HepG2 (cell line): Measurements from ENCODE around the gene AAMP. TPM values are rescaled to one million over a fixed set of nuclear protein-coding genes. Genes with fewer than 3 reads are reported as not detected.

Experiments
- ATAC-seq: fragments of 200-7000 bp; cut with Tn5 transposase; 3 replicates; pipeline ENCODE4 v1.9.1; 2020; ENCODE audit warnings: mild to moderate bottlenecking, moderate library complexity
- BruUV-seq: library from RNA; stranded (reverse); fragments of 400-500 nt; replicated peaks from 2 replicates; lab custom pipeline; 2021; lab: Mats Ljungman, UMichigan
- CTCF ChIA-PET: fragments of 300-600 bp; formaldehyde crosslinking; extraction: SDS; loops from one replicate; lab custom pipeline; 2021; ENCODE audit warnings: low total read pairs, inconsistent platforms, low intra/inter-chr PET ratio; lab: Yijun Ruan, JAX
- POLR2A ChIA-PET: fragments of 350-600 bp; sonication (Branson Sonifier 250); formaldehyde crosslinking; loops from one replicate; lab custom pipeline; 2020; ENCODE audit warnings: antibody characterized with exemption, inconsistent platforms; lab: Yijun Ruan, JAX
- DNase-seq: peaks from one replicate; pipeline ENCODE4 v3.0.0-alpha.2; 2015; ENCODE audit warnings: low spot score
- FAIRE-seq: peaks from 3 replicates; lab custom pipeline; 2011; peaks lifted over from hg19 to GRCh38; lab: Jason Lieb, UNC
- H2AFZ ChIP-seq: one replicate; pipeline ENCODE4 v1.6.1; 2011; ENCODE audit warnings: low read length, inconsistent platforms
- H3K27ac ChIP-seq: fragments of 300-600 bp; 3 replicates; pipeline ENCODE4 v1.8.0; 2011; ENCODE audit warnings: mixed run types, mild to moderate bottlenecking, mixed read lengths, low read length, inconsistent platforms; ENCODE audit not compliant: insufficient read depth; ENCODE audit errors: extremely low read length
- H3K27me3 ChIP-seq, 2 experiments: fragments of 200-600 bp in 1 of 2; 2 replicates in 1 of 2; 3 replicates in 1 of 2; pipeline versions ENCODE4 v1.6.0 to v1.8.0; 2011; ENCODE audit warnings: low read length in 2 of 2, mild to moderate bottlenecking in 2 of 2, moderate library complexity in 2 of 2, inconsistent platforms in 1 of 2; ENCODE audit not compliant: insufficient read depth in 2 of 2, control insufficient read depth in 1 of 2
- H3K36me3 ChIP-seq, 2 experiments: fragments of 200-600 bp in 1 of 2; replicated peaks in 1 of 2; 2 replicates in 1 of 2; 3 replicates in 1 of 2; pipeline versions ENCODE4 v1.5.1 to v1.8.0; 2011; ENCODE audit warnings: low read length in 2 of 2, inconsistent platforms in 1 of 2; ENCODE audit not compliant: insufficient read depth in 2 of 2, control insufficient read depth in 1 of 2
- H3K4me1 ChIP-seq: 2 replicates; pipeline ENCODE4 v1.5.1; 2012; ENCODE audit warnings: low read length, inconsistent platforms; ENCODE audit not compliant: insufficient read depth
- H3K4me2 ChIP-seq: 2 replicates; pipeline ENCODE4 v1.6.0; 2011; ENCODE audit warnings: low read depth, low read length, inconsistent platforms
- H3K4me3 ChIP-seq, 3 experiments: fragments of 200-600 bp in 1 of 3; sonication (generic), shearing (Covaris generic) in 1 of 3; replicated peaks in 1 of 3; 2 replicates each; pipeline ENCODE4 v1.5.1; 2011 to 2016; ENCODE audit warnings: low read length in 3 of 3, inconsistent platforms in 2 of 3, low read depth in 2 of 3, mild to moderate bottlenecking in 2 of 3, control low read depth in 1 of 3, mixed read lengths in 1 of 3; ENCODE audit not compliant: insufficient read depth in 1 of 3
- H3K79me2 ChIP-seq: one replicate; pipeline ENCODE4 v1.6.1; 2011; ENCODE audit warnings: low read length, inconsistent platforms; ENCODE audit not compliant: insufficient read depth
- H3K9ac ChIP-seq: 2 replicates; pipeline ENCODE4 v1.6.0; 2011; ENCODE audit warnings: mild to moderate bottlenecking, low read depth, low read length, inconsistent platforms; ENCODE audit not compliant: insufficient read depth
- H3K9me3 ChIP-seq: 2 replicates; pipeline ENCODE4 v1.5.1; 2012; ENCODE audit warnings: mild to moderate bottlenecking, low read length
- H4K20me1 ChIP-seq: 2 replicates; pipeline ENCODE4 v1.6.0; 2011; ENCODE audit warnings: inconsistent platforms, mild to moderate bottlenecking, low read length, moderate library complexity; ENCODE audit not compliant: insufficient read depth
- AFF4 ChIP-seq: sonication (generic); formaldehyde crosslinking; IDR thresholded peaks from 2 replicates; pipeline ENCODE4 v1.4.0; 2020; ENCODE audit warnings: missing genetic modification reagents
- DNMT1 ChIP-seq: sonication (generic); formaldehyde crosslinking; IDR thresholded peaks from 2 replicates; pipeline ENCODE4 v1.5.1; 2020; ENCODE audit warnings: mild to moderate bottlenecking, missing genetic modification reagents
- FLYWCH1 ChIP-seq: sonication (generic); formaldehyde crosslinking; IDR thresholded peaks from 2 replicates; pipeline ENCODE4 v1.8.1; 2023; ENCODE audit warnings: mild to moderate bottlenecking, missing genetic modification reagents
- HBP1 ChIP-seq: IDR thresholded peaks from 2 replicates; pipeline ENCODE4 v1.6.1; 2016; ENCODE audit warnings: low read depth, control low read depth
- KAT8 ChIP-seq: IDR thresholded peaks from 2 replicates; pipeline ENCODE4 v1.6.1; 2016; ENCODE audit warnings: missing genetic modification reagents, missing compliant biosample characterization
- NR0B2 ChIP-seq: sonication (generic); formaldehyde crosslinking; IDR thresholded peaks from 2 replicates; pipeline ENCODE4 v1.4.0; 2020; ENCODE audit warnings: mild to moderate bottlenecking, missing genetic modification reagents
- SAP130 ChIP-seq: IDR thresholded peaks from 2 replicates; pipeline ENCODE4 v1.6.1; 2016; ENCODE audit warnings: low read depth
- ZFX ChIP-seq: sonication (generic); formaldehyde crosslinking; IDR thresholded peaks from 2 replicates; pipeline ENCODE4 v1.4.0; 2020; ENCODE audit warnings: mild to moderate bottlenecking, low read depth, missing genetic modification reagents, moderate library complexity
- ZNF501 ChIP-seq: sonication (generic); formaldehyde crosslinking; IDR thresholded peaks from 2 replicates; pipeline ENCODE4 v1.5.1; 2020; ENCODE audit warnings: mild to moderate bottlenecking, moderate library complexity, missing genetic modification reagents
- ZNF710 ChIP-seq: sonication (generic); formaldehyde crosslinking; IDR thresholded peaks from 2 replicates; pipeline ENCODE4 v1.5.0; 2020; ENCODE audit warnings: mild to moderate bottlenecking, missing genetic modification reagents, borderline replicate concordance
- WGBS: methylation state at CpG from one replicate; pipeline ENCODE4 v1.1.6; 2017; ENCODE audit warnings: low lambda C conversion rate; 5-methylcytosine and 5-hydroxymethylcytosine counted together
- in situ Hi-C: cut with HindIII; loops from 2 replicates; pipeline ENCODE4 v1.10.0; 2017; ENCODE audit warnings: low pct_unique_long_range_greater_than_20kb; ENCODE audit not compliant: extremely low pct_ligation_motif_present
- intact Hi-C: fragments of 100-400 bp; cut with micrococcal nuclease; formaldehyde crosslinking; loops from one replicate; pipeline ENCODE4 v1.10.0; 2022; ENCODE audit not compliant: unreplicated experiment
- polyA plus RNA-seq, 8 experiments: library from polyadenylated mRNA; depleted of rRNA in 3 of 8; stranded (reverse) in 7 of 8; unstranded in 1 of 8; fragments of >200 nt; fragmentation: Illumina TruSeq in 4 of 8; extraction: Trizol in 4 of 8; gene quantifications; 2 replicates each; pipeline versions ENCODE4 v1.2.1 to v1.2.3, GENCODE V29; 2011 to 2016; ENCODE audit warnings: low read depth in 4 of 8, missing spikeins in 1 of 8, mixed read lengths in 1 of 8; ENCODE audit not compliant: insufficient read depth in 1 of 8
- total RNA-seq, 5 experiments: library from RNA; depleted of rRNA; stranded (reverse); fragments of >200 nt; fragmentation: Illumina TruSeq; extraction: Trizol; gene quantifications; 2 replicates each; pipeline ENCODE4 v1.2.3, GENCODE V29; 2016; ENCODE audit warnings: low read depth in 1 of 5

The AAMP gene
- total and polyA plus RNA-seq, 2 of the 13 experiments (the other 11 are each of a cell fraction or from before 2014, with no cell fraction given) = 110 to 186 TPM

GRCh38 chr2:218290316-218291261 lies 20.7 kb upstream of the AAMP start:
- Histone ChIP-seq H3K27me3 (no peaks in the 10 kb centered on the region; a peak in 1 of 5 replicates), H3K4me1 (peaks cover 88% of the 10 kb centered on the region), H2AFZ (no peak overlapping the region), H3K79me2 (peaks cover 62% of the 10 kb centered on the region), H3K9me3 (no peaks in the 10 kb centered on the region), H3K9ac (peak overlapping the region; percentile 95), H3K4me3 (peak overlapping the region; percentile 83 to 99 (median 95)), H3K4me2 (peak overlapping the region; percentile 93), H3K27ac (peak overlapping the region; percentile 88), H3K36me3 (peaks cover 1 to 3% of the 10 kb centered on the region in 2 experiments; a peak in 3 of 5 replicates), H4K20me1 (peaks cover 30% of the 10 kb centered on the region)
- FAIRE-seq = no peak
- DNase-seq = no peak
- CTCF ChIA-PET = interaction anchor here (2.2 kb wide), 1 partner anchor 18 kb away, joined by 5 read pairs; no protein-coding TSS in a partner anchor
- POLR2A ChIA-PET = interaction anchor here (0.8 to 8.5 kb wide), 14 partner anchors 9 to 115 kb away, joined by 3 to 110 read pairs (median 6); partner anchors contain the start of genes AAMP, CATIP, CTDSP1 and PNKD
- BruUV-seq = no TSS peak
- WGBS = 22% methylated on average over 12 of the region's 12 CpGs
- in situ Hi-C loops (loop anchor here (5.0 kb wide), 1 partner anchor 107 kb away; the partner anchor contains the start of gene CTDSP1), intact Hi-C loops (loop anchor here (5.0 to 10.0 kb wide), 2 partner anchors 177 to 274 kb away; partner anchors contain the start of genes CNOT9 and USP37)
- ATAC-seq = no peak
- TF ChIP-seq DNMT1 (CRISPR knock-in tag) = 0 out of 2 replicates have a peak, but pooled peaks have one; percentile 48
- 0 out of 2 replicates have a peak, but pooled peaks have one; percentile 5 for TF ChIP-seq KAT8
- 0 out of 2 replicates have a peak, but pooled peaks have one; percentile 60 for TF ChIP-seq FLYWCH1 (CRISPR knock-in tag)
- 0 out of 2 replicates have a peak, but pooled peaks have one; percentile 41 for TF ChIP-seq AFF4 (CRISPR knock-in tag)
- TF ChIP-seq NR0B2 = 0 out of 2 replicates have a peak, but pooled peaks have one; percentile 29
- TF ChIP-seq ZNF501 (CRISPR knock-in tag) = 0 out of 2 replicates have a peak, but pooled peaks have one; percentile 16
- TF ChIP-seq ZFX (CRISPR knock-in tag) = peak; percentile 56; the same call in 1 of the 2 replicates
- TF ChIP-seq SAP130 = 0 out of 2 replicates have a peak, but pooled peaks have one; percentile 8
- TF ChIP-seq ZNF710 (CRISPR knock-in tag) = 0 out of 2 replicates have a peak, but pooled peaks have one; percentile 21
- 0 out of 2 replicates have a peak, but pooled peaks have one; percentile 17 for TF ChIP-seq HBP1 (CRISPR knock-in tag)
